NOMO-1 treated with dmso at 0.1 percent for 144 hours (cell line): Measurements from ENCODE around the gene FAT1.

Experiments
- DNase-seq: peaks from one replicate; lab custom pipeline; 2025; ENCODE audit not compliant: unreplicated experiment; lab: John Stamatoyannopoulos, UW

The FAT1 gene

DNA sequence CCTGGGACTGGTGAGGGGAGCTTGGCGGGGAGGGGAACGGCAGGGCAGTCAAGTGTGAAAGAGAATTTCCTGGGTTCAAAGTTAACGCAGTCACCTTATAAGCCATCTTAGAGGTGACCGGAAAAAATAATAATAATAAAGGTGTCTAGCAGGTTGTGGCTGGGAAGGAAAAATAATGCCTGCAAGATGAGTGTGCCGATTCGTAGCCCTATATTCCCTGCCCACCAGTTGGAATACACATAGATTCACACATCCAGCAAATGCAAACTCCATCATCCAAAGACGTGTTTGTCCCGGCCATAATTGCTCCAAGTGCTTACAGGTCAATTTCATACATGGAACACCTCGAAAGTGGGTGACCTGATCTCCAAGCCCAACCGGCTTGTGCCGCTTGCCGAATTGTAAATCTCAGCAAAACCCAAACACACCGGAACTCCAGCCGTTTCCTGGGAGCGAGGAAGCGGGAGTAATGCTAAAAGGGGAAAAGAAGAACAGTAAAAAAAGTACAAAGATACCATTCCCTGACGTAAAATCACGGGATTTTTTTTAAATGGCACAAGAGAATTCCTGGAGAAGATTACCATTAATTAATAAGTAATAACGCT lies 1.3 kb upstream of the FAT1 start:
- DNase-seq = no peak

DNA sequence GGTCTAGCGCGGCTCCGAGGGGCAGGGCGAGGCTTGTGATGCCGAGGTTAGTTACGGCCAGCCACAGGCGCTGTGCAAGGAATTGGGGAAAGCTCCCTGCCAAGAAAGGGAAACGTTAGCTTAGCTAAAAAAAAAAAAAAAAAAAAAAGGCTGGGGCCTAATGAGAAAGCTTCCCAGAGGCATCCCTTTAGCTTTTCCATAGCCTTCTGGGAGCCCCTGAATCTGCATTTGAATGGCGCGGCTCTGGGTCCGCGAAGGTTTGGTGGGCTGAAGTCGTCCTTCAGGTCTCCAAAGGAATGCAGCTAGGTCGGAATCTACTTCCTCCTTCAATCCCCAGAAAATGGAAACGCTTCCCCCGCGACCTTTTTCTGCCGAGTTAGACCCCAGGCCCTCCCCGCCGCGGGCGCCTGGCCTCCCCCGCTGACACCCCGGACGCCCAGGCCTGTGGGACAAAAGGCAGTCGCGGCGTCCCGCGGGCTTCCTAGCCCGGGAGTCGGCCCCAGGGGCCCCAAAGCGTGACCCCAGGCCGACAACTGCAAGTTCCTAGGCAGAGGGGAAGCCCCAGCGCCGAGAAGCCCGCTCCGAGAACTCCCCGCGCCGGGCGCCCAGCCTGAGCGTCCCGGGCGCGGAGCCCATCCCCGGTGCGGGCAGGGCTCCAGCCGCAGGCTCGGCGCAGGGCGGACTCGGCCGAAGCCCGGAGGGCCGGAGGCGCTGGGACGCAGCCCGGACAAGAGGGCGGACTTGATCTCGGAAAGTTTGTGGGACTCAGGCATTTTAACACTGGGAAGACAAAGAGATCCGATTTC lies 605 bp upstream of the FAT1 start:
- no peak for DNase-seq

DNA sequence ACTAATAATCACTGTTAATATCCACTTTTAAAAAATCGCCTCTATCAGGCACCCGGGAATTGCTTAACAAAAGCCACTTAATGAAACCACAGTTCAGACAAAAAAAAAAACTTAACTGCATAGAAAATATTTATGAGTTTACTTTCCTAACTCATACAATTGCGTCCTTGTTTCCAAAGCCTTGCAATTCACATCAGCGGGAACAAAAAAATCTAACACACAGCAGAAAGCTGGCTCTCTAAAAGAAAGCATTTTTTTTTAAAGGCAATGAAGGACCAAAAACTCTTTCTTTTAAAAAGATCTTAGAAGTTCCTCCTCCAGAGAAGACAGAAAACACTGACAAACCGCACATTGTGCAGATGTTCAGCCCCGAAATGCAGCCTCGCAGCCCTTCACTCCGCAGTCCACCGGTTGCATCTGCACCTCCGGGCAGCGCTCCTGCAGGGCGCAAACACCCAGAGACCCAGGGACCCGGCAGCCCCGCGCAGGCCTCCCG lies 812 bp downstream of the FAT1 start:
- DNase-seq = no peak

DNA sequence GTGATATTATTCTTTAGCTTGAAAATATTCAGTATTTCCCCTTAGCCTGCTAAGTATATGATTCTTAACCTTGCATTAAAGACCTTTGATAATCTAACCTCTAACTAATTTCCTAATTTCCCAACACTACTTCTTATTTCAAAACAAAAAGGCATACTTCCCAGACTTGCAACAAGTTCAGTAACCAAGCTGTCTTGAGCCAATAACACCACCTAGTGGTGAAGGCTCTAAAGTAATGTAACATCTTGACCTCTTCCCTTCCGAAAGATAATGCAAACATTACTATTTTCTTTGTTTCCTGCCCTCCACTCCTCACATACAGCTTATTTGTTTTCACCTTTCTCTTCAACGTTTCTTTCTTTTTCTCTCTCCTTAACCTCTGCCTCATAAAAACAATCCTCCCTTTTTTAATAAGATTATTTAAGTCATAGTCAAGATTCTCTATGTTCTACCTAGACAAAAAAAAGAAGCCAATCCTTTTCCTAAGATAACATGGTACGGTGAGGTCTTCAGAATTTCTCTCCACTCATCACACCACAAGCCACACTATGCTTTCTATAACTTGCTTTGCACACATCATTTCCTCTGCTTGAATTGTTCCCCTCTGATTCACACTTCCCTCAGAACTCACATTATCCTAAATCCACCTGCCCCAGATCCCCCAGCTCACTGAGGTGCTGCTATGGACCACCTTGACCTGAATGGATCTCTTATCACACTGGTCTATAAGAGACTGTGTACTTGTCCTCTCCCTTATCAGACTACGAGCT lies 3.5 kb downstream of the FAT1 start:
- no peak for DNase-seq

DNA sequence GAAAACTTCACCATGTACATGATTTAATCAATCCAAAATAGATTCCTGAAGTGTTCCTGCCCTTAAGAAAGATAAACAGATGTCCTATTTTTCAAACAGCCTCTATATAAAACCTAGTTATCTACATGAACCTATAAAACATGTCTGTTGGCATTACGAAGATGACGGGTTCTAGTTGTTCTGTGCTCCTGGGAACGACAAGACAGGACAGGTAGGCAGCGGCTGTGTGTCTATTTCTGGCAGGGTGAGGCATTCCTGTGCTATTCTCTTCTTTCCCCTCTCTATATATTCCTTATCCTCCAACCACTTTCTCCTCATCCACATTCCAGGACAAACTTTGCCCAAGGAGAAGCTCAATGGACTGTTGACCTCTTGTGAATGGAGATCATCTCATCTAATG lies 6.1 kb downstream of the FAT1 start:
- DNase-seq = no peak

DNA sequence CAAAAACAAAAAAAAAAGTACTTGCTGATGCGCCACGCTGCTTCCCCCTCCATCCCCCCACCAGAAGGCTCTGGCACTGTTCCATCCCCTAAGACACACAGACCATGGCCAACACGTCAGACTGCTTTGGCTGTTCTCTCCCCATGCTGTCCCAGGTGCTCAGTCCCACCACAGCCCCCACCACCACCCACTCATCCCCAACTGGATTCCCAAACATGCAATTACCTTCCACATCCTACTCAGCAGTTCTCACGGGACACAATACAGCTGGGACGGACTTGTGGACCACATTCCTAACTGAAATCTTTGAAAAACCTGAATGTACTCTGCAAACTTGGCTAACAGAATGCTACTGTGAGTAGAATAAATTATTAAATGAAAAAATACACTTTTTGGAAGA lies 8.6 kb downstream of the FAT1 start:
- no peak for DNase-seq

DNA sequence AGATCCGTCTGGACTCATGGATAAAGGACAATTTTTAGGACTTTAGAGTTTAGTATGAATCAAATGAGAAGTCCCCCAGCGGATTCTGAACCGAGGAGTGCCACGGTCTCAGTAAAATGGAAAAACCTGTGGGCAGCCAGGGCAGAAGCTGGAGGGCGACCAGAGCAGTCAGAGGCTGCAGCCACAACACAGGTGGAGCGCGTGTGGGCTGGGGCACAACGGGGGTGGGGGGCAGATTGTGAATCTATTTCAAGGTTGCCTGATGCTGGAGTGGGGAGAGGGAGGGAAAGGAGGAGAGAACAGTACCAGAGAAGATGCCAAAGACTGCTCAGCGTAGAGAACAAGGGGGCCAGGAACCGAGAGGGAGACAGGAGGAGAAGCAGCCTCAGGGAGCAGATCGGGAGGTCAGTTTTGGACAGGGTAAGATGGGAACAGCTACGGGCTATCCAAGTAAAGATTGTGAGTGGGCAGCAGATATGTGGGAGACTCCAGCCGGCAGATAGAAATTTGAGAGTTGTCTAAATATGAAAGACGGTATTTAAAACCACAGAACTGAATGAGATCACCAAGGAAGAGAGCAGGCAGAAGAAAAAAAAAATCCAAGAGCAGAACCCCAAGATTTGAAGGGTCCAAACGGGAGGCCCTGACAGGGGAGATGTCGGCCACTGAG lies 9.5 kb downstream of the FAT1 start:
- DNase-seq = no peak

DNA sequence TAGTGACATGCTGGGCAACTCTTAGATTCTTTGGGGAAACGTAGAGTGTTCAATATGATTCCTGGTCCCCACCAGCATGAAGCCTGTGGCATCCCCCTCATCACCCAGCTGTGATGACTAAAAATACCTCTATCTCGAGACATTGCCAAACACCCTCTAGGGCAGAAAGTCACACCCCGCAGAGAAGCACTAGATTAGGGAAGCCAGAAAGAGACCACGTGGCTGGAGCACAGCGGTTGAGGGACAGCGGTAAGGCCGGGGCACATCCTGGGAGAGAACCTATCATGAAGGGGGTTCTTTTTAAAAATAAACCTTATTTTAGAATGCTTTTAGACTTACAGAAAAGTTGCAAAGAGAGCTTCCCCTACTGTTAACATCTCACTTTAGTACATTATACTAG lies 11.0 kb downstream of the FAT1 start:
- no peak for DNase-seq

DNA sequence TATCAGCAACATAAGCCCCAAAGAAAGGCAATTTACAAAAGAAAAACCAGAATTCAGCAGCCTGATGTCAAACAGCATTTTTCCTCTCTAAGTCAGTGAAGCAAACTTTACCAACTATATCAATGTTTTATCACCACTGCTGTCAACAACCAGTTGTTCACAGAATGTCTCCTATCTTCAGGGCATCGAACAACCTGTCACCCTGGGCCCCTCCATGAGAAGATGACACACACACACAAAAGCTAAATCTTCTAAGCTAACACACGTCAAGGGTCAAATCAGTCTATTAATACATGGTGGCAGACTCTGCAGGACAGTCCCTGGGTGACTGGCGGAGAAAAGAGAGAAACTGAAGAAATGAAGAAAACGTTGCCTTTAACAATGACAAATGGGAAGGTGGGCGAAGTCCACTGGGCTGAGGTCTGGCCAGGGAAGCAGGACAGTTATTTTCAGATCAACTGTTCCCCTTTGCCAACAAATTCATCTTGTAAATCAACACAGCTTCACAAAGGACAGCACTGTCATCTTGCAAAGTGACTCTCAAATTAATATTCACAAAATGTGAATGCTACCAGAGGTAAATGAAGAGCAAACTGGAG lies 13.0 kb downstream of the FAT1 start:
- no peak for DNase-seq

DNA sequence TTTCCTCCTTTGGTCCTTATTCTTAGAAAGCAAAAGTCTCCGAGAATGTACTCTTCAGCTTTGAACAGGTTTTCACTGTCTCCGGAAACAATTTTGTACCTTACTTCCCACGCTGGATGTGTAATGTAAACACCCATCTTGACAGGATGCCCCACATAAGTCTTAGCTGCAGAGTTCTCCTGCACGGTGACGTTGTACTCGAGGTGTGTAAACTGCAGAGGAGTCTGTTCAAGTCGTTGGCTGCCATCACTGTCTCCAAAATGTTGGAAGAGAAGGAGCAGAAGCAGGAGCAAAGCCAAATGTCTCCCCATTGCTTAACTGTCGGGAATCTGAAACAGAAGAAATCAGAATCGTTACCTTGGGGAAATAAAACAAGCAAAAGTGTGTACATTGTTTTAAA lies 14.1 kb downstream of the FAT1 start:
- no peak for DNase-seq

DNA sequence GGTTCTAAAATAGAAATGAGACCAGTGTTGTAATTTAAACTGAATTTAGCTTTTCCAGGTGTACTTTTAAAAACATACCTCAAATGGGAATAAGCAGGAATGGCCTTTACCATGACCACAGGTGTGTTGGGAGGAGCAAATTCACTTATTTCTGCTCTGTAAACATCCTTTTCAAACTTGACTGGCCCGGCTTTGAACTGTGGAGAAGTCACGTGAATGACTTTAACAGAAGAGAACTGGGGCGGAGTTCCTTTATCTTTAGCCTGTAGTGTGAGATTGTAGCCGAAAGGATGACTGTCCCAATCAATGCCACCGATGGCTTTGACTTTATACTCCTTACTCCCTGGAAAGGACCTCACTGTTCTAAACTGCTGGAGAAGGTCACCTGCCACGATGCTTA lies 15.1 kb downstream of the FAT1 start:
- no peak for DNase-seq

DNA sequence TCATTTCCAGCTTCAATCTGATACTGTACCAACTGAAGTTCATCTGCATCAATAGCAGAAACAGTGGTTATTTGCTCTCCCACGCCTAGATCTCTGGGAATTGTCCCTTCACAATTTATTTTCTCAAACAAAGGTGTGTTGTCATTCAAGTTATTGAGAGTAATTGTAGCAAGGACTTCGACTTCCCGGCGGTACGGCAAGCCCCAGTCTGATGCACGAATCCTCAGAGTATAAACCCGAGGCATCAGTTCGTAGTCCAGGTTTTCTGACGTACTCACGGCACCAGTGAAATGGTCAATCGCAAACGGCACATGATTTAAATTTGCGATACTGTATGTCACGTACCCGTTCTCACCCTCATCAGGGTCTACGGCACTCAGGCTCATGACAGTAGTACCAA lies 15.7 kb downstream of the FAT1 start:
- DNase-seq = no peak

DNA sequence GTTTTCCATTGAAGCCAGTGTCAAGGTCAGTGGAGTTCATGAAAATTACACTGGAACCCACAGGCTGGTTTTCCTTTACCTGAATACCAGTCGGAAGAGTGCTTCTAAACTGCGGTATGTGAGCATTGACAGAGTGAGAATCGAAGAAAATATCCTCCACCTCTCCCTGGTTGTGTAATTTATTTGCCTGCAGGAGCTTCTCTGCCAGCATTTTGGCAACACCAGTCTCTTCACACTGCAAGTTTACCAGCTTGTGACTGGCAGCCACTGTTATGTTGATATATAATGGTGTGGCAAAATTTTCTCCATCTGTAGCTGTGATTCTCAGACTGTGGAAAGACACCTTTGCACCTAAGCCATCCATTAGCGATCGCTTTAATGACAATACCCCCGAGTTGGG lies 16.1 kb downstream of the FAT1 start:
- DNase-seq = no peak

DNA sequence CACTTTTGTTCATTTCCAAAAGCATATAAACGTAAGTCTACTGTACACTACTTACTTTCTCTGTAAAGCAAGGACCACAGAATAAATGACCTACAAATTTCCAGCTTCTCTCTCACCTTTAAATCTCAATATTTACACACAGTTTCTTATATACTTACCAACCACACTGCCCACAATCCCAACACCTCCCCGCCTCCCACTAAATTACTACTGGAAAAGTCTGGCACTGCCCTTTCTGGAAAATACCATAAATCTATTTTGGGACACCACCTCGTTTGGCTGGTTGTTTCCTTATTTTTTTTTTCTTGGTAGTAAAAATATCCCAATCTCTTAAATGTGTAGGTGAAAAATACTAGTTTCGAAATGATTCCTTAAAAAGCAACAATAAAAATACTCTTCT lies 19.6 kb downstream of the FAT1 start:
- no peak for DNase-seq

DNA sequence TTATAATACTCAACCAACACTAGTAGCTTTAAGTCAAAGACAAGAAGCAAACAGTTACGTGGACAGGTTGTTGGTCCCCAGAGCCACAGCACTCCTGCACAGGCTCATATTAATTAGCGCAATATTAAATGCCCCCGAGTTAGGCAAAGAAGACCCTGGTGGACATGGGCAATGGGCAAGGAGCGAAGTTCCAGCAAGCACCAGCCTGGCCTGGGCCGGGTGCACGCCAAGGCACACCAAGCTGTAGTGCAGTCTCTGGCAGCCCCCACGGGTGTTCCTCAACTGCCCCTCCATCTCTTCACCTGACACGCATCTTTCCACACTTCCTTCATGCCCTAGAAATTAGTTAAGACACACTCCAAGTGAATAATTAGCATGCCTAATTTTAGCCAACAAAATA lies 20.1 kb downstream of the FAT1 start:
- no peak for DNase-seq

DNA sequence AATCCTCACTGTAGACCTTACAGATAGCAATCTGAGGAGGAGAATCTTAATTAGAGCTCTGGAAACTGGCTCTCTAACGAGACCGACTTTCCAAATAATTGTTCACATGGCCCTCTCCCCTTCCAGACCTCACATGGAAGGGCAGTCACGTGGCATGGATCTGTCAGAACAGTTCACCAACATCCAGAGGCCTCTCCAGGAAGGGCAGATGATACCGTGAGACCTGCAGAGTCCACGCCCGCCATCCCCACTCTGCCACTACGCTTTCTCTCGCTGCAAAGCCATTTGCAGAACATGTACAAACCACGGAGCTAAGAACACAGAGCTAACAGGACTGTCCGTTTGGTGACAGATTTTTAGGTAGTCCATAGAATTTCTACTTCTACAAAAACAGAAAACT lies 20.7 kb downstream of the FAT1 start:
- DNase-seq = no peak

DNA sequence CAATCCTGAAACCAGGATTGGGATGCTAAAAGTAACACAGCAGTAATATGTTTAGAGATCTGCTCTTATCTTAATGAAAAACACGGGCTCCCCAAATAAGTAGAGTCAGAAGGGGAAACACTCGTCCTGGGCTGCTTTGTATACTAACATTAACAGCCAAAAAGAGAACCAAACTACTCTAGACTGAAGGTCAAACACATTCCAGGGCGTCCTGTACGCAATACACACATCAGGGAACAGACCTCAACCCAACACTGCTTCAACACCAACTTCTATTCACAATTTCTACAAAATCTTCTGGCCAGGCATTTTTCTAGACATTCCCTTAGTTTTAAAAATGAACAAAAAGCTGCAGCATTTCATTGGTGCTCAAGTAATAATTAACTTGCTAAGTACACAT lies 21.4 kb downstream of the FAT1 start:
- no peak for DNase-seq

DNA sequence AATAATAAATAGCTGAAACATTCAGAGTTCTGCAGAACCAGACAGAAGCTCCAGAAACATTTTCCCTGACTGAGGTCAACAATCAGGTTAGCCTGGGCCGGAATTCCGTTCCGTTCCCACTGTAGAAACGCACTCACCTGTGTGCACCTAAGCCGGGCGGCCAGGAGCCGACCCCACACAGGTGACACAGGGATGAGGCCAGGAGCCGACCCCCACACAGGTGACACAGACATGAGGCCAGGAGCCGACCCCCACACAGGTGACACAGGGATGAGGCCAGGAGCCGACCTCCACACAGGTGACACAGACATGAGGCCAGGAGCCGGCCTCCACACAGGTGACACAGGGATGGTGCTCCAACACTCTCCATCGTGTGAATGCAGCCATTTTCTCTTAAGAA lies 21.9 kb downstream of the FAT1 start:
- DNase-seq = no peak

DNA sequence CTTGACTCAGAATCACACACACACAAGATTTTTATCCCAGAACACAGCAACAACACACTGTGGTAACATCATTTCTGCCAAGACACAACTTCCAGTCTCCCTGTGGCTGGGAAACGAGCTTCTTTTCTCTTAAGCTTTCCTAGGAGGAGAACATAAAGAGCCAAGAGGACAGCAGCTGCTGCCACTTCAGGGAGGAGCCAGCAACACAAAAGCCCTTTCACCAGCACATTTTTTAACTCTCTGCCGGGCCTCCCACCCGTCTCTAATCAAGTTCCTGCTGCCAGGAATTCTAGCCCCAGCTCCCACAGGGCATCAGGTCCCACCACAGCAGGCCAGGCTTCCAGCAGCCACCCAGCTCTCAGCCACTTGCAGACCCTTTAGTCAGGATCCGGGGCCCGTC lies 22.4 kb downstream of the FAT1 start:
- no peak for DNase-seq

DNA sequence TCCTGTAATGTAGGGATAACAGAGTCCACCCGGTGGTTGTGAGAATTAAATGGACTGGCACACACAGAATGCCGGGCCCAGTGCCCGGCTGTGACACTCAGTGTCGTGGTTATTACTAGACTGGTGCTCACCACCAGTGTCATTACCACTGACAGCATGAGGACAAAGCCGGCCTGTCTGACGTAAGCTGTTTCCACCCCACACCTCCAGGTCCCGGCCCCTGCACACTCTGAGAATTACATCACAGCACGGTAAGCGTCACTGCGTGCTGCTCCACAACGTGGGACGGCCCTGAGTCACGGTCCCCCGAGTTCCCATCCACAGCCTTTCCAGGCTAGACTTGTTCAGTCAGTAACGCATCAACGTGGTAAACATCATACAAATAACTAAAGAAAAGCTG lies 22.9 kb downstream of the FAT1 start:
- no peak for DNase-seq

DNA sequence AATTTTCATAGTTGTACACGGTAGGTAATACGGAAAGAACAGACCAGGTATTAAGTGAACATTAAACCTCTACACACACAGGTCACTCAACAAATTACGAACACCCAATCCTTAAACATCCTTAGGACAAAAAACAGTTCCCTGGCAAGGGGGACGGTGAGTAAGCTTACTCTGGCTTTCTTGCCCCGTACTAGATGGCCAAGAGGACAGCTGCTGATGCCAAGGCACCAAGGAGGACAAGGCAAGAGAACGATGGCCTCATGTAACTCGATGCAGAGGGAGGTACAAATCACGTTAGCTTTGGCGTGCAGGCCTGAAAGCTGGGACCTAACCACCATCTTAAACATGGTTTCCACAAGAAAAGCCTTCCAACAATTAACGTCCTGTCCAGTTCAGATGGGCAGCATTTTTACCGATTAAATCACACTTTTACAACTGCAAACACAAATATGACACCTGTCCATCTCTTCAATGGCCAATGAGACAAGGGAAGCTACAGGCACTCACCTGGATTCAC lies 23.7 kb downstream of the FAT1 start:
- DNase-seq = no peak
